ENCODE data around the gene TBX10.

The TBX10 gene

DNA sequence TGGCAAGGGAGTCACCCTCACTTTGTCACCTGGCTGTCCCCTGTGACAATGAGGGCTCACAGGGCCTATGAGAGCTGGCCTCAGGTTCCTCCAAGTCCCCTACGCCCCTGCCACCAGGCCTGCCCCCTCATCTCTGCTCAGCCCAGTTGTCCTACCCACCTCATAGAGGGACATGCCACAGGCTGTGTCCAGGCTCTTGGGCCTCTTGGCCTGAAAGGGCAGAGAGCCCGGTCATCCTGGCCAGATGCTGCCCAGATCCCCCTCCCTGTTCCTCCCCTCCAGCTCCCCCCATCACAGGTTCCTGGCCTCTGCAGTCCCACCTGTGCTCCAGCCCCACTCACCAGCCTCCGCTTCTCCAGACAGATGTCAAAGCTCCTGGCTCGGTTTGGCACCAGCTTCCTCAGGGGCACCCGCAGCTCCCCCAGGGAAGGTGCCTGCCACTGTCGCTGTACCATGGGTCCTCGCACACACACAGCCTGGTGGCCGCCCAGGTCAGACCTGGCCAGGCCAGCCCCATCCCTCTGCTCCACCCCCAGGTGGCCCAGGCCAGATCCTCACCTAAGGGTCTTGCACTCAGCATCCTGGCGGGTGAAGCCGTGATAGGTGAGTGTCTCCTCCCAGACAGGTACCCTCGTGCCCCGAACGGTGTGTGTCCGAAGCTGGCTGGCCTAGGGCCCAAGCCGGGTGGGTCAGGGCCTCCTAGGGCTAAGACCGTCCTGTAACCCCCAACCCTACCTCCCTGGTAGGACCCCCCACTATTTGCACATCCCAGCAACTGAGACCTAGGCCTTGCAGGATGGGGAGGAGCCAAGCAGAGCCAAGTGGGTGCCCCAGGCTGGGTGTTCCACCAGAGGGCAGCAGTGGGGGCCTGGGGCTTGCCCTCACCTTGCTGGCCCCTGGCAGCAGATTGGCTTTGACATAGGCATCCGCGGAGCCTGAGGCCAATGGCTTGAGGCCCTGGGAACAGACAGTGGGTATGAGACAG, 24.5 kb downstream of the TBX10 start:
- TF ChIP-seq POLR2A (IDR thresholded peaks at IDR 0.05; ENCODE audit: low read depth, low read length), result no peak
- FAIRE-seq (no peak), DNase-seq (ENCODE audit: insufficient read length, low spot score) (peak; percentile 78)

DNA sequence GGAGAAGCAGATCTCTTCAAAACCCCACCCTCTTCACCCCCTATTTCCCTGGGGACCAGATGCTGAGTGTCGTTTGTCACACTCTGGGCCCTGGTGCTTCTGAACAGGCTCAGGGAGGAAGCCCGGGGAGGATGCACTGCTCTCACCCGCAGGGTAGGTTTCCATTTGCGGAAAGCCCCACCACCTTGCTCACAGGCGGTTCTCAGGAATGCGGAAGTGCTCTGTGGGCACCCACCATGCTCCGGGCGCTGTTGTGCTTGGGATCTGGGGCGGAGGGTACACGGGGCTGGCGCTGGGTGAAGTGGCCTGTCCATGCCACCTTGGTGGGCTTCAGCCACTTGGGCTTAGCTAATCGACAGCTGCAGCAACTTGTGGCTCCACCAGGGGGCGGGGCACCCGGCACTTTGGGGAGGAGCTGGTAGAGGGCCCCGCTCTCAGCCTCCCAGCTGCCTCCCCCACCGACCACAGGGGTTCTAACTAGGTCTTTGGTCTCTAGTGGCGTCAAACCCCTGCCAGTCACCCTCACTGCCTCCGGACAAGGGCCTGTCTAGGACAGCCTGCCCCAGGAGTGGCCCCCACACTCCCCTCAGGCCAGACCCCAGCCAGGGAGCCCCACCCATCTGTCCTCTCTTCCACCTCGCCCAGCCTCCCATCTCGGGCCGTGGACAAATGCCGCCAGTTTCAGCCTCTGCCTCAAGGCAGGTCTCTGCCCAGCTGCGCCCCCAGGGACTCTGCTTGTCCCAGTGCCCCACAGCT, 25.4 kb downstream of the TBX10 start:
- FAIRE-seq, result no peak
- DNase-seq (ENCODE audit: insufficient read length, low spot score), result peak; percentile 62
- no peak for TF ChIP-seq POLR2A (IDR thresholded peaks at IDR 0.05; ENCODE audit: low read depth, low read length)

DNA sequence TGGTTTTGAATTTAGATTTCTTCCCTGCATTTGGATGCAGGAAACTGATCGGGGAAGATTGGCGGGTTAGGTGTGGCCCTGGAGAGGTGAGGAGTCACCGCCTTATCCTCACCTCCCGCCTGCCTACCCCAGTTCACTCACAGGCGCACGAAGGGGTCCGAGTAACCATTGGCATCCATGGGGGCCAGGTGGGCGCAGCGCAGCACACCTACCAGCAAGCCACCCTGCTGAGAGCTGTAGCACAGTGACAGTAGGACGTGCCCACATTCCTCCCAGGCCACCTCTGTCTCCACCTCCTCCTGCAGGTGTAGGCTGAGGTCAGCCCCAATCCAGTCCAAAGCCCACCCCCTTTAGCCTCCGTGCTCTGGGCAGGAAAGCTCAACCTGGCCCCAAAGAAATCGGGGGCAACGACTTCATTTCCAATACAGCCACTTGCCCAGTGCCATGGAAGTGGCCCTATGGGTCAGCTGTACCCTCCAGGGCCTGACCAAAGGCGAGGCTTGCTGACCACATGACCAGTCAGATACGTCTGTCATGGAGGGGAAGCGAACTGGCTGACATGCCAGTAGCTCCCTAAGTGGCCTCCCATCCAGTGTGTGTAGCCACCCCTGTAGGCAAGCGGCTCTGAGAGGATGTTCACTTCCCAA, 26.1 kb downstream of the TBX10 start:
- no peak for TF ChIP-seq POLR2A (IDR thresholded peaks at IDR 0.05; ENCODE audit: low read depth, low read length)
- DNase-seq (ENCODE audit: insufficient read length, low spot score), result no peak
- no peak for FAIRE-seq

DNA sequence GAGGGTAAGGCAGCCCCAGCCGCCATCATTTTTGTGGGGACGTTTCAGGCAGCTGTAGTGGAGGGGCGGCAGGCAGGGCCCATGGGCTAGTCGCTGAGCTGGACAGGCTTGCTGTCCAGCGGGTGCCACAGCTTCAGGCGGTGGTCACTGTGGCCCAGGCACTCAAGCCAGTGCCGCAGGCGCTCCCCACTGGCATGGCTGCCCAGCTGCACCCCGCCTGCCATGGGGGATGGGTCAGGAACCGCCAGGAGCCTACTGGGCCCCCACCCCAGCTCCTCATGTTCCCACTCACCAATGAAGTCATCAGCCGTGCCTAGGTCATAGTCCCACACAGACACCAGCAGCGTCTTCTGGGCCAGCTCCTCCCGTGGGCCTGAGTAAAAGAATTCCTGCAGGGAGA, 26.8 kb downstream of the TBX10 start:
- DNase-seq (ENCODE audit: insufficient read length, low spot score) (no peak), FAIRE-seq (no peak)
- TF ChIP-seq POLR2A (IDR thresholded peaks at IDR 0.05; ENCODE audit: low read depth, low read length), result no peak

DNA sequence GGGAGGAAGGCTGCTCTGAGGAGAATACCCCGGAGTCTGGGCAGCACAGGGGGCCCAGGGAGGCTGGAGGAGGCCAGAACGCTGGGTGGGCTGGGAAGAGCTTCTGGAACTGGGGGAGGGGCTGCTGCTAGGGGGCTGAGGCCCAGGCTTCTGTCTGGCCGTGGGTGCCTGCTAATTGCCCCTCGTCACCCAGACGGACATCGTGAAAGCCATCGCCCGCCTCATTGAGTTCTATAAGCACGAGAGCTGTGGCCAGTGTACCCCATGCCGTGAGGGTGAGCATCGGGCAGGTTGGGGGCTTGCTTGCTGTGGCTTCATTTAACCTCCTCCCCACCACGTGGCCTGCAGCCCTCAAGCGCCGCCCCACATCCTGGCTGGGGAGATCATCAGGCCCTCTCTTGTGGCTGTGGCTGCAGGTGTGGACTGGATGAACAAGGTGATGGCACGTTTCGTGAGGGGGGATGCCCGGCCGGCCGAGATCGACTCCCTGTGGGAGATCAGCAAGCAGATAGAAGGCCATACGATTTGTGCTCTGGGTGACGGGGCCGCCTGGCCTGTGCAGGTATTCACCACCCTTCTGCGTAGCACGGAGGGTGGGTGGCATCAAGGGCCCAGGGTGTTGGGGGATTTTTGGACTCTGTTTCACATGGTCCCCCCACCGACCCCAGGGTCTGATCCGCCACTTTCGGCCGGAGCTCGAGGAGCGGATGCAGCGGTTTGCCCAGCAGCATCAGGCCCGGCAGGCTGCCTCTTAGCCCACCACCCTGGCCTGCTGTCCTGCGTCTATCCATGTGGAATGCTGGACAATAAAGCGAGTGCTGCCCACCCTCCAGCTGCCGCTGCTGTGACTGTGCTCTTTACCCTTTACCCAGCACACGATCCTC, 27.6 kb downstream of the TBX10 start:
- no peak for TF ChIP-seq POLR2A (IDR thresholded peaks at IDR 0.05; ENCODE audit: low read depth, low read length)
- FAIRE-seq, result no peak
- DNase-seq (ENCODE audit: insufficient read length, low spot score), result no peak

DNA sequence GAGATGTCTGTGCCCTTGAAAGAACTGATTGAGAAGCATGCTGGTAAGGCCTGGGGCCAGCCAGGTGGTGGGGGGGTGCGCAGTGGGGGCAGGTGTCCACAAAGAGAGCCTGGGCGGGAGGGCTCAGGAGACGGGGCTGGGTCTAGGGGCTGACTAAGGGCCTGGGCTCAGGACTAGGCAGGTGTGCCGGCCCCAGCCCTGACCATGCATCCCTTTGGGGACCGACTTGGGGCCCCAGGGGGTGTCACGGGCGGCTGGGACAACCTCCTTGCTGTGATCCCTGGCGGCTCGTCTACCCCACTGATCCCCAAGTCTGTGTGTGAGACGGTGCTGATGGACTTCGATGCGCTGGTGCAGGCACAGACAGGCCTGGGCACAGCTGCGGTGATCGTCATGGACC, 28.4 kb downstream of the TBX10 start:
- no peak for TF ChIP-seq POLR2A (IDR thresholded peaks at IDR 0.05; ENCODE audit: low read depth, low read length)
- no peak for DNase-seq (ENCODE audit: insufficient read length, low spot score)
- FAIRE-seq, result no peak

DNA sequence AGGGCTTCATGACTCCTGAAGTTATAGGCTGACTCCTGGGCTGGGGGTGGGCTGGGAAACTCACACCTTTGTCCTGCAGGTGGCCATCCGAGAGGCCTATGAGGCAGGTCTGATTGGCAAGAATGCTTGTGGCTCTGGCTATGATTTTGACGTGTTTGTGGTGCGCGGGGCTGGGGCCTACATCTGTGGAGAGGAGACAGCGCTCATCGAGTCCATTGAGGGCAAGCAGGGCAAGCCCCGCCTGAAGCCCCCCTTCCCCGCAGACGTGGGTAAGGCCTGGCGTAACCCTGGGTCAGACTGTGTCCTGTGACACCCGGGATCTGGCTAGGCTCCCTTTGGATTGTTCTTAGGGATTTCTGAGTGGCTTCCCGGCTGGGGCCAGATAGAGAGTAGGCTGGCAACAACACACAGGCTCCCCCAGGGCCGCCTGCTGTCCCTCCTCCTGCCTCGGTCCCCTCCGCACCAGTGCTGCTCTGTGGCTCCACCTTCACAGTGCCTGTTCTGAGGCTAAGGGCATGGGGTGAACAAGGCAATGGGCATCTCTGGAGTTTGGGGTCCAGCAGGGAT, 29.2 kb downstream of the TBX10 start:
- DNase-seq (ENCODE audit: insufficient read length, low spot score), result no peak
- no peak for FAIRE-seq
- TF ChIP-seq POLR2A (IDR thresholded peaks at IDR 0.05; ENCODE audit: low read depth, low read length), result no peak

DNA sequence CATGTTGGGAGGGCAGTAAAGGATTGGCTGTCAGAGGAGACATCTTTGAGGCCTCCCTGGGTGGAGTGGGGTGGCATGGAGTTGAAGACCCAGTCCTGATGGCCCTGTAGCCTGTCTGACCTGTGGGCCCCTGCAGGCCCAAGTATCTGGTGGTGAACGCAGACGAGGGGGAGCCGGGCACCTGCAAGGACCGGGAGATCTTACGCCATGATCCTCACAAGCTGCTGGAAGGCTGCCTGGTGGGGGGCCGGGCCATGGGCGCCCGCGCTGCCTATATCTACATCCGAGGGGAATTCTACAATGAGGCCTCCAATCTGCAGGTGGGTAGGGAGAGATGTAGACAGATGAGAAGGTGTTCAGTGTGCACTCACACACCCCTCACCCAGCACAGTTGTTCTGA, 30.2 kb downstream of the TBX10 start:
- FAIRE-seq (no peak), DNase-seq (ENCODE audit: insufficient read length, low spot score) (no peak)
- TF ChIP-seq POLR2A (IDR thresholded peaks at IDR 0.05; ENCODE audit: low read depth, low read length), result no peak

DNA sequence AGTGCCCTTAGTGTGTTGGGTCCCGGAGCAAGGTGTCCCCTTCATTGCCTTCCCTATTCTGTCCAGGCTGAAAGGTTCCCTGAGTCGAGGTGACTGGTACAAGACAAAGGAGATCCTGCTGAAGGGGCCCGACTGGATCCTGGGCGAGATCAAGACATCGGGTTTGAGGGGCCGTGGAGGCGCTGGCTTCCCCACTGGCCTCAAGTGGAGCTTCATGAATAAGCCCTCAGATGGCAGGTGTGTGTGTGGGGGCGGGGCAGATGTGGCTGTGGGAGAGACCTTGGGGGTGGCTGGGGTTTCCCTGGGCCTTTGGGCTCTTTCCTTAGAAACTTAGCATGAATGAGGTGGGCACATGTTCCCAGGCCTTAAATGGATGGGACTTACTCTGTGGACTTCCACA, 31.1 kb downstream of the TBX10 start:
- FAIRE-seq (no peak), DNase-seq (ENCODE audit: insufficient read length, low spot score) (no peak)
- no peak for TF ChIP-seq POLR2A (IDR thresholded peaks at IDR 0.05; ENCODE audit: low read depth, low read length)

DNA sequence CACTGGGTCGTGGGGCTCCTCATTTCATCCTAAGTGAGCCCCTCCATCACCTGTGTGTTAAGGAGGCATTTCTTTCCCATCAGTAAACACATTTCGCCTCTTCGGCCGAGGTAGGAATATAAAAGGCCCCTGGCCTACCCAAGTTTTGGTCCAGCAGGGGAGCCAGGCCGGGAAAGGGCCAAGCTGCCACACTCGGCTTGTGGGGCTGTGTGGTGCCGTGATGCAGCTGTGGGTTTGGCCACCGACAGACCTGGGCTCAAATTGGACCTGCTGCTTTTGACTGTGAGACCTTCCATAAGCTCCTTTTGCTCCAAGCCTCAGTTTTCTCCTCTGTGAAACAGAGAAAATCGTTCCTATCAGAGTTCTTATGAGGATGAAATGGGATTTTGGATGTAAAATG, 32.1 kb downstream of the TBX10 start:
- TF ChIP-seq POLR2A (IDR thresholded peaks at IDR 0.05; ENCODE audit: low read depth, low read length), result no peak
- DNase-seq (ENCODE audit: insufficient read length, low spot score) (no peak), FAIRE-seq (no peak)

DNA sequence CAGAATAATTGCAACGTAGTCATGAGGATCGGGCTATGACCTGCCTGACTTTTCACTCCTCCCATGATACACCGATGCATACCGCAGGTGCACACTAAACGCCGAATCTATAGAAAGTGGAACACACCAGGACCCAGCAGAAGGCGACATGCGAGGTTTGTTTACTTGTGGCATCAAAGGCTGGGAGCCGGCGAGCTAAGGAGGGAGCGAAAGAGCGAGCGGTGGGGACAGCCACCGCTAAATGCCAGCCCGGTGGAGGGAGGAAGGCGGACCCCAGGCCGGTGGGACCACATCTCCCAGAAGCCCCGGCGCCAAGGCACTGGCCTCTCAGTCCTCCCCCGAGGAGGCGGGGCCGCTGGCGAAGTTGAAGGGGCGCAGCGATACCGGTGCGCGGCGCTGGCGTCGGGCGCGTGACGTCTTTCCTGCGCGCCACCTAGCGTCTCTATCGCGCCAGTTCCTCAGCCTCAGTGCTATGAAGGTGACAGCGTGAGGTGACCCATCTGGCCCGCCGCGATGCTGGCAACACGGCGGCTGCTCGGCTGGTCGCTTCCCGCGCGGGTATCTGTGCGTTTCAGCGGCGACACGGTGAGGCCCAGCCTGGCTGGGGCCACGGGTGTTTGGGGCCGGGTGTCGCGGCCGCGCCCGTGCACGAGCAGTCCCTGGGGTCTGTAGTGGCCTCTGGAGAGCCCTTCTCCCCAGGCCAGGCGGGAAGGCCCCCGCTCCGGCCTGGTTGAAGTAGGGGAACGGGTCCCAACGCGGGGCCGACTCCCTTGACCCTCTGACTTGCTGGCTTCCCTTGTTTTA, 32.9 kb downstream of the TBX10 start, which contains the start of gene NDUFV1:
TSS of gene NDUFV1 (plus strand) at position 445 of the 804 bp plus-strand sequence. CDS start at position 514, 69 bp downstream.
- DNase-seq (ENCODE audit: insufficient read length, low spot score) (peak; percentile 95), FAIRE-seq (peak; percentile 27)
- TF ChIP-seq POLR2A (IDR thresholded peaks at IDR 0.05; ENCODE audit: low read depth, low read length), result peak; percentile 77

DNA sequence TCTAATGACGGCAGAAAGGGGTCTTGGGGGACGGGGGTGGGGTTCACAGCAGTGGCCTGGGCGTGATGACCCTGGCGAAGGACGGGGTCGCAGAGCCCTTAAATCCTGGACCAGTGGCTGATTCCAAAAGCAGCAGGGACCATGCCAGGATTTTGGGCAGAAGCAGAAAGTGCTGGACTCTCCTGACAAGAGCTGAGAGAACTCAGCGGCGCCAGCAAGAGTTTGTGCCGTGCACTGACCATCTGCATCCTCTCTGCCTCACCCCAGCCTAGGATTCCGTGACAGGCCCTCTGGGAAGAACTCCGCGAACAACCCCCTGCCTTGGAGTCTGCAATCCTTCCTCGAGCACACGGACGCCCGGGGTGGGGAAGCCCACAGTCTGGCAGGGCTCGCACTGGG, 33.5 kb downstream of the TBX10 start:
- FAIRE-seq (no peak), DNase-seq (ENCODE audit: insufficient read length, low spot score) (no peak)
- no peak for TF ChIP-seq POLR2A (IDR thresholded peaks at IDR 0.05; ENCODE audit: low read depth, low read length)
